Spleen (tissue), 11 donors: Measurements from ENCODE around the gene VWC2. TPM values are rescaled to one million over a fixed set of nuclear protein-coding genes. Genes with fewer than 3 reads are reported as not detected.
A peak's percentile ranks its signal among the peaks of the same experiment; 100 is the strongest.

Experiments
- DNase-seq: peaks from one replicate; pipeline ENCODE4 v3.0.0-alpha.2; 2020
- H3K27ac ChIP-seq, 8 donors: fragments of 200-600 bp; sonication (generic) in 7 of 8; 1 replicate in 4 of 8; 2 replicates in 4 of 8; pipeline versions ENCODE4 v1.5.0 to v1.8.0; 2016 to 2021; ENCODE audit warnings: inconsistent platforms in 4 of 8, mild to moderate bottlenecking in 4 of 8, moderate library complexity in 1 of 8
- H3K27me3 ChIP-seq, 7 donors: fragments of 200-600 bp; sonication (generic) in 6 of 7; replicated peaks in 1 of 7; 1 replicate in 4 of 7; 2 replicates in 3 of 7; pipeline versions ENCODE4 v1.5.0 to v1.8.0; 2016 to 2021; ENCODE audit warnings: inconsistent platforms in 3 of 7, mild to moderate bottlenecking in 1 of 7
- H3K36me3 ChIP-seq, 6 donors: fragments of 200-600 bp; sonication (generic) in 5 of 6; 1 replicate in 4 of 6; 2 replicates in 2 of 6; pipeline versions ENCODE4 v1.5.0 to v1.8.0; 2016 to 2021; ENCODE audit warnings: inconsistent platforms in 2 of 6
- H3K4me1 ChIP-seq, 6 donors: fragments of 200-600 bp; sonication (generic) in 5 of 6; 1 replicate in 3 of 6; 2 replicates in 3 of 6; pipeline versions ENCODE4 v1.5.0 to v1.8.0; 2016 to 2021; ENCODE audit warnings: inconsistent platforms in 3 of 6
- H3K4me3 ChIP-seq, 8 donors: fragments of 200-600 bp; sonication (generic) in 7 of 8; 1 replicate in 4 of 8; 2 replicates in 4 of 8; pipeline versions ENCODE4 v1.5.0 to v1.8.0; 2016 to 2021; ENCODE audit warnings: inconsistent platforms in 4 of 8, mild to moderate bottlenecking in 4 of 8, moderate library complexity in 2 of 8
- H3K9me3 ChIP-seq, 8 donors: fragments of 200-600 bp; sonication (generic) in 7 of 8; 1 replicate in 4 of 8; 2 replicates in 4 of 8; pipeline versions ENCODE4 v1.5.0 to v1.8.0; 2016 to 2021; ENCODE audit warnings: inconsistent platforms in 4 of 8
- CTCF ChIP-seq, 11 experiments: fragments of 200-600 bp in 7 of 11; fragments of 450-650 bp in 4 of 11; sonication (generic) in 4 of 11; IDR thresholded peaks in 8 of 11; conservative IDR thresholded peaks in 3 of 11; 1 replicate in 7 of 11; 2 replicates in 4 of 11; pipeline versions ENCODE4 v1.4.0 to v1.8.0; 2016 to 2021; ENCODE audit warnings: antibody characterized with exemption in 11 of 11, inconsistent platforms in 4 of 11, mild to moderate bottlenecking in 1 of 11
- POLR2A ChIP-seq, 3 donors: fragments of 450-650 bp; IDR thresholded peaks; one replicate each; pipeline ENCODE4 v1.5.1; 2017; ENCODE audit warnings: antibody characterized with exemption in 3 of 3, mild to moderate bottlenecking in 1 of 3
- POLR2AphosphoS5 ChIP-seq, 3 donors: sonication (generic); formaldehyde crosslinking; IDR thresholded peaks; one replicate each; pipeline ENCODE4 v1.5.1; 2017; ENCODE audit warnings: antibody characterized with exemption in 3 of 3
- WGBS, 5 donors: extraction: QIAGEN DNeasy Blood & Tissue Kit in 3 of 5; methylation state at CpG; one replicate each; pipeline versions ENCODE4 v1.1.5 to v1.1.7; 2013 to 2018; 5-methylcytosine and 5-hydroxymethylcytosine counted together
- intact Hi-C: fragments of 100-400 bp; cut with DNase I; formaldehyde crosslinking; loops from one replicate; pipeline ENCODE4 v1.15.0; 2023; ENCODE audit warnings: low total_unique reads
- polyA plus RNA-seq, 3 donors: library from polyadenylated mRNA; stranded (reverse); fragments of 200-250 nt; gene quantifications; one replicate each; pipeline ENCODE4 v1.2.1, GENCODE V29; 2013
- total RNA-seq, 7 donors: library from RNA; depleted of rRNA in 3 of 7; stranded (reverse); fragments of >200 nt in 3 of 7; fragmentation: NEBNext Ultra II Directional in 4 of 7; extraction: Animal tissue kit (Norgen Biotek cat#: 25700) in 4 of 7; gene quantifications; one replicate each; pipeline versions ENCODE4 v1.1.0 to v1.2.1, GENCODE V29; 2016 to 2021
- donor health status: healthy with polysubstance abuse.
- donor health status: DM: no; HTN: no; CAD: no; lungs with moderate emphysema.
- donor health status: DM: no; HTN: no; CAD: no.
- donor health status: Bipolar disorder and iron deficiency.
- donor health status: healthy.
- donor health status: DM: no; HTN: no; CAD: no.
- donor health status: DM: yes; HTN: yes; CAD: no.

The VWC2 gene
- total and polyA plus RNA-seq, 10 donors = under 0.01 to 0.11 (median 0.07) TPM; not detected in 7

DNA sequence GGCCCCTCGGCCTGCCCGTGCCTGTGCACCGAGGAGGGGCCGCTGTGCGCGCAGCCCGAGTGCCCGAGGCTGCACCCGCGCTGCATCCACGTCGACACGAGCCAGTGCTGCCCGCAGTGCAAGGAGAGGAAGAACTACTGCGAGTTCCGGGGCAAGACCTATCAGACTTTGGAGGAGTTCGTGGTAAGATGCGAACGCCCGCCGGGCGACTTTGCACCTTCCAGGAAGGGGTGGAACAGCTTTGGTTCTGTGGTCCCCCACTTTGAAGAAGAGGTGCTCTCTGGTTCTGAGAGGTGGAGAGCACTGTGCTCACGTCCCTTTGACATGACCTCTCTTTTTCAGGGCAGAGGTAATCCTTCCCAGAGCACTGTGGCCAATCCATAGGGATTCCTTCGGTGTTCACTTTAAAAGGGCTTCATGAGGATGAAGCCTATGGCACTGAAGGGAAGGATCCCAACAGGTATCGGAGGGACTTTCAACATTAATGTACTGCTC lies 2.6 kb downstream of the VWC2 start:
- TF ChIP-seq POLR2A (IDR thresholded peaks at IDR 0.05) = no peak
- TF ChIP-seq POLR2AphosphoS5 (IDR thresholded peaks at IDR 0.05) = no peak
- no peak for TF ChIP-seq CTCF (IDR thresholded peaks at IDR 0.05 in 8 of 11, conservative IDR thresholded peaks at IDR 0.05 in 3 of 11)
- peaks cover 4 to 75% (median 41%) of the 10 kb centered on the region in 7 donors for H3K27me3 ChIP-seq
- H3K4me3 ChIP-seq = peak overlapping the region in 7 of 8 donors; percentile 15 to 62 (median 35)
- DNase-seq = no peak
- intact Hi-C loops = no loop called here
- 13 to 23% (median 14%) methylated on average over 10 to 25 of the region's 25 CpGs for WGBS, 5 donors
- no peak overlapping the region for H3K27ac ChIP-seq
- no peaks in the 10 kb centered on the region for H3K9me3 ChIP-seq
- H3K4me1 ChIP-seq = peaks cover 0 to 34% (median 29%) of the 10 kb centered on the region in 6 donors
- no peaks in the 10 kb centered on the region for H3K36me3 ChIP-seq

- no peak overlapping the region for H3K27ac ChIP-seq
- H3K4me1 ChIP-seq = peaks cover 0 to 34% (median 29%) of the 10 kb centered on the region in 6 donors
- WGBS, 5 donors = 11 to 39% (median 33%) methylated on average over 2 of the region's 2 CpGs
- TF ChIP-seq POLR2A (IDR thresholded peaks at IDR 0.05) (no peak), POLR2AphosphoS5 (IDR thresholded peaks at IDR 0.05) (no peak), CTCF (IDR thresholded peaks at IDR 0.05 in 8 of 11, conservative IDR thresholded peaks at IDR 0.05 in 3 of 11) (no peak)
- DNase-seq = no peak
- H3K27me3 ChIP-seq = peaks cover 4 to 68% (median 41%) of the 10 kb centered on the region in 7 donors
- H3K4me3 ChIP-seq = no peak overlapping the region
- H3K36me3 ChIP-seq = no peaks in the 10 kb centered on the region
- H3K9me3 ChIP-seq = no peaks in the 10 kb centered on the region
- intact Hi-C loops = no loop called here
These were observed 3.6 kb downstream of the VWC2 start for GRCh38 chr7:49776994-49777393.

- Histone ChIP-seq H3K4me1 (peaks cover 0 to 23% (median 21%) of the 10 kb centered on the region in 6 donors), H3K4me3 (no peak overlapping the region), H3K9me3 (no peaks in the 10 kb centered on the region), H3K27me3 (peaks cover 4 to 51% (median 29%) of the 10 kb centered on the region in 7 donors), H3K27ac (no peak overlapping the region), H3K36me3 (no peaks in the 10 kb centered on the region)
- intact Hi-C loops = no loop called here
- 59 to 71% (median 63%) methylated on average over 3 of the region's 3 CpGs for WGBS, 5 donors
- TF ChIP-seq POLR2A (IDR thresholded peaks at IDR 0.05) = no peak
- no peak for TF ChIP-seq POLR2AphosphoS5 (IDR thresholded peaks at IDR 0.05)
- no peak for DNase-seq
These were observed 5.4 kb downstream of the VWC2 start for GRCh38 chr7:49778731-49779270.

DNA sequence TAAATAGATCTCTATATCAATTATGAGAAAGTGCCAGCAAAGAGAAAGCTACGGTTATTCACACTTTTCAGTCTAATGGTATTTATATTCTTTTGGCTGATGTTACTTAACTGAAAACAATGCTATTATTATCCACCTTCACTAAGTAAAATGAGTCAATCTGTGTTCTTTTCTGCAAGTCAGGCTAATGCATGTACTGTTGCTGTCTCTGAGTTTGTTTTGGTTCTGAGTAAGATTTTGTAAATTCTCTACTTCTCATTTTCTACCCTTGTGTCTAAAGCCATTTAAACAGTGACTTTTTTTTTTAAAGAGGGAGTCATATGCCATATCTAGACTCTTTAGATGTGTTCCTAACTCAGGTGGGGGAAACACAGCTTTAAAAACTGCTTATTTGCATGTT lies 7.5 kb downstream of the VWC2 start:
- no peak for DNase-seq
- no peaks in the 10 kb centered on the region for H3K9me3 ChIP-seq
- H3K4me1 ChIP-seq = peaks cover 0 to 2% (median under 1%) of the 10 kb centered on the region in 6 donors
- H3K27me3 ChIP-seq = peaks cover 0 to 29% (median 12%) of the 10 kb centered on the region in 7 donors
- WGBS, 5 donors = 82 to 96% (median 85%) methylated on average over 1 of the region's 1 CpG
- H3K27ac ChIP-seq = no peak overlapping the region
- TF ChIP-seq CTCF (IDR thresholded peaks at IDR 0.05 in 8 of 11, conservative IDR thresholded peaks at IDR 0.05 in 3 of 11) (no peak), POLR2A (IDR thresholded peaks at IDR 0.05) (no peak), POLR2AphosphoS5 (IDR thresholded peaks at IDR 0.05) (no peak)
- H3K36me3 ChIP-seq = no peaks in the 10 kb centered on the region
- no peak overlapping the region for H3K4me3 ChIP-seq
- intact Hi-C loops = no loop called here
